ENCODE measurements around the gene BNIP2.
A peak's percentile ranks its signal among the peaks of the same experiment; 100 is the strongest.

BNIP2 gene

GRCh38 chr15:59632714-59633113 lies 56.4 kb downstream of the BNIP2 start:
- DNase-seq (ENCODE audit: low read depth): no peak

GRCh38 chr15:59622289-59622688 lies 66.8 kb downstream of the BNIP2 start:
- peak; percentile 12 for DNase-seq (ENCODE audit: low read depth)

- no peak for DNase-seq (ENCODE audit: low read depth)
Measured at GRCh38 chr15:59618406-59618805, 70.7 kb downstream of the BNIP2 start.

DNA sequence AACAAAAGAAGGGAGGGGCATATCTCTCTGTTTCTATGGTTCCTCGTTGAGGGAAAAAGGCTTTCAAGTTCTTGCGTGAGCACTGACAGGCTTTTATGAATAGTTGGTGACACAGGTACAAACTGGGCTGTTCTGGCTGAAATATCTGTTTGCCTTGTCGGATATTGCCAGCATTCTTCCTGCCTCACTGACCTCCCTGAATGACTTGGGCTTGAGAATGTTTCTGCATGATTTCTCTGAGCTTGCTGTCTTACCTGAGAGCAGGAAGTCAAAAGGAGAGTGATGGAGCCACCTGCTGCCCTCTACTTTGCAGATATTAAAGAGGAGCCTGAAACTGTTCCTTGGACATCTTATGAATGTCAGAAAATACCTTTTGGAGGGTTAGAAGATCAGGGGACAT lies 72.7 kb downstream of the BNIP2 start:
- no peak for DNase-seq (ENCODE audit: low read depth)

DNA sequence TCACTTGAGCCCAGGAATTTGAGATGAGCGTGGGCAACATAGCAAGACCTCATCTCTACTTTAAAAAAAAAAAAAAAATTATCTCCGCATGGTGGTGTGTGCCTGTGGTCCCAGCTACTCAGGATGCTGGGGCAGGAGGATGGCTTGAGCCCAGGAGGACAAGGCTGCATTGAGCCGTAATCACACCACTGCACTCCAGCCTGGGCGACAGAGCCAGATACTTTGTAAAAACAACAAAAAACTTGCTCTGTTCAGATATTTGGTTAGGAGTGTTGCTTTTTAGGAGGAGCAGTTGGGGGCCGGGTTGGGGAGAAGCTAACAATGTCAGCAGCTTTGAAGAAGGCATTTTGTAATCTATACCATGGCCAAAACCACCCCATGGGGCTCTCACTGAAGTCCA lies 73.5 kb downstream of the BNIP2 start:
- DNase-seq (ENCODE audit: low read depth): no peak

DNA sequence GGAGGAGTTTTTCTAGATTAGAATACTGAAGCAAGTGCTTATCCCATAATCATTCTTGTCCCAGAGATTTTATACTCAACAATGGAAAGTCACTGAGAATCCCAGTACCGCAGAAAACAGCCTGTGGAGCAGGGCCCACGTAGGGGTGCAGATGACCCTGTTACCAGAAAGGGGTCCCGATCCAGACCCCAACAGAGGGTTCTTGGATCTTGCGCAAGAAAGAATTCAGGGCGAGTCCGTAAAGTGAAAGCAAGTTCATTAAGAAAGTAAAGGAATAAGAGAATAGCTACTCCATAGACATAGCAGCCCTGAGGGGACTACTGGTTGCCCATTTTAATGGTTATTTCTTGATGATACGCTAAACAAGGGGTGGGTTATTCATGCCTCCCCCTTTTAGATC lies 75.0 kb downstream of the BNIP2 start:
- DNase-seq (ENCODE audit: low read depth): no peak

GRCh38 chr15:59611276-59612260 lies 77.6 kb downstream of the BNIP2 start, which contains the start of gene GCNT3:
Gene GCNT3, plus strand, starts transcription at chr15:59611783. Its CDS starts 6,456 bp downstream, at chr15:59618239.
- DNase-seq (ENCODE audit: low read depth): peak; percentile 60

DNA sequence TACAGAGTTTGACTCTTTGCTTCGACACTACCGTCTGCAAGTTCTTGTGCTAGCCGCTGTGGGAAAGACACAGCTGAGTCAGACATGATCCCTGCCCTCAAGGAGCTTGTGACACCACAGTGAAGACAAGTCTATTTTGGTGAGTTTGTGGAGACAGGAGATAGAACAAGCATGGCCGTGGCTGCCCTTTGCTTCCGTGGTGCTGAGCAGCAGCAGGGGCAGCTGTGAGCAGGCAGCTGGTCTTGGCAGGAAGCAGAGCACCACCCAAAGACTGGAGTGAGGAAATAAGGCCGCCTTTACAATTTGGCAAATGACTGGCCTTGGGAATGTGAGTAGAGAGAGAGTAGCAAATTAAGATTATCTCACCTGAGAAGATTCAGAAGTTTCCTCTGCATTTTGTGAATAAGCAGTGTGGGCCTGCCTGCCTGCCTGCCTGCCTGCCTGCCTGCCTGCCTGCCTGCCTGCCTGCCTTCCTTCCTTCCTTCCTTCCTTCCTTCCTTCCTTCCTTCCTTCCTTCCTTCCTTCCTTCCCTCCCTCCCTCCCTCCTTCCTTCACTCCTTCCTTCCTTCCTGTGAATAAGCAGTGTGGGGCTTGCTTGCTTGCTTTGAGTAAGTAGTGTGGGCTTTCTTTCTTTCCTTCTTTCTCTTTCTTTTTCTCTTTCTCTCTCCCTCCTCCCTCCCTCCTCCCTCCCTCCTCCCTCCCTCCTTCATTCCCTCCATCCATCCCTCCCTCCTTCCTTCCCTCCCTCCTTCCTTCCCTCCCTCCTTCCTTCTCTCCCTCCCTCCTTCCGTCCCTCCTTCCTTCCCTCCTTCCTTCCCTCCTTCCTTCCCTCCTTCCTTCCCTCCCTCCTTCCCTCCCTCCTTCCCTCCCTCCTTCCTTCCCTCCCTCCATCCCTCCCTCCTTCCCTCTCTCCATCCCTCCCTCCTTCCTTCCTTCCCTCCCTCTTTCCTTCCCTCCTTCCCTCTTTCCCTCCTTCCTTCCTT lies 79.1 kb downstream of the BNIP2 start:
- no peak for DNase-seq (ENCODE audit: low read depth)
